Gastroesophageal sphincter (tissue), 4 donors: ENCODE measurements around the gene EPHB2. TPM values are rescaled to one million over a fixed set of nuclear protein-coding genes. Genes with fewer than 3 reads are reported as not detected.
"Not testable (repeated sequence)": the region's sequence is repeated elsewhere in the genome, so short reads cannot be mapped to it uniquely, and the experiment has no call there.

Source experiments
- ATAC-seq: fragments of 150-250 bp; one replicate; pipeline ENCODE4 v1.9.1; 2016; ENCODE audit warnings: mild to moderate bottlenecking, moderate library complexity
- H3K27ac ChIP-seq, 4 donors: fragments of 200-600 bp; sonication (generic) in 3 of 4; 1 replicate in 3 of 4; 2 replicates in 1 of 4; pipeline ENCODE4 v1.5.1; 2016 to 2019
- H3K27me3 ChIP-seq: fragments of 200-600 bp; sonication (generic); one replicate; pipeline ENCODE4 v1.5.1; 2019
- H3K36me3 ChIP-seq, 2 donors: fragments of 200-600 bp; sonication (generic); one replicate each; pipeline ENCODE4 v1.5.1; 2019; ENCODE audit warnings: control low read depth in 1 of 2
- H3K4me1 ChIP-seq, 3 donors: fragments of 200-600 bp; sonication (generic); 1 replicate in 2 of 3; 2 replicates in 1 of 3; pipeline ENCODE4 v1.5.1; 2016 to 2019; ENCODE audit warnings: control low read depth in 2 of 3
- H3K4me3 ChIP-seq, 2 donors: fragments of 200-600 bp; sonication (generic); one replicate each; pipeline ENCODE4 v1.5.1; 2019; ENCODE audit warnings: mild to moderate bottlenecking in 1 of 2, moderate library complexity in 1 of 2
- H3K9me3 ChIP-seq, 3 donors: fragments of 200-600 bp; sonication (generic); one replicate each; pipeline ENCODE4 v1.5.1; 2017 to 2019; ENCODE audit warnings: control low read depth in 2 of 3
- EP300 ChIP-seq: sonication (generic); formaldehyde crosslinking; IDR thresholded peaks from one replicate; pipeline ENCODE4 v1.6.1; 2017; ENCODE audit warnings: antibody characterized with exemption, mild to moderate bottlenecking
- POLR2A ChIP-seq, 2 donors: fragments of 450-650 bp; IDR thresholded peaks; one replicate each; pipeline ENCODE4 v1.6.1; 2017; ENCODE audit warnings: antibody characterized with exemption in 2 of 2, mild to moderate bottlenecking in 2 of 2, moderate library complexity in 1 of 2
- POLR2AphosphoS5 ChIP-seq: sonication (generic); formaldehyde crosslinking; IDR thresholded peaks from one replicate; pipeline ENCODE4 v1.6.1; 2017; ENCODE audit warnings: antibody characterized with exemption
- WGBS, 2 donors: methylation state at CpG; one replicate each; pipeline ENCODE4 v1.1.5; 2018; ENCODE audit warnings: low coverage in 1 of 2; 5-methylcytosine and 5-hydroxymethylcytosine counted together
- total RNA-seq, 4 donors: library from RNA; depleted of rRNA; stranded (reverse); fragments of >200 nt; gene quantifications; one replicate each; pipeline ENCODE4 v1.1.0, GENCODE V29; 2016
- TF ChIP-seq, protein P1 (sequence below), 4 experiments: fragments of 200-600 bp in 2 of 4; fragments of 450-650 bp in 2 of 4; sonication (generic) in 1 of 4; IDR thresholded peaks; one replicate each; pipeline ENCODE4 v1.5.1; 2017 to 2019; ENCODE audit warnings: antibody characterized with exemption in 4 of 4, mild to moderate bottlenecking in 2 of 4, moderate library complexity in 2 of 4

EPHB2 gene
- total RNA-seq, 4 donors from 2014 or later: 2.0 to 5.9 (median 2.6) TPM

GRCh38 chr1:22841860-22842281 is 131.2 kb downstream of the EPHB2 start:
- Histone ChIP-seq H3K27me3 (peaks cover 33% of the 10 kb centered on the region), H3K4me1 (peaks cover 0 to 5% (median 0%) of the 10 kb centered on the region in 3 donors), H3K9me3 (no peaks in the 10 kb centered on the region), H3K4me3 (no peak overlapping the region), H3K36me3 (no peaks in the 10 kb centered on the region), H3K27ac (no peak overlapping the region)
- no peak for ATAC-seq
- TF ChIP-seq EP300: no peak
- no peak for TF ChIP-seq POLR2AphosphoS5
- TF ChIP-seq, protein P1, sequence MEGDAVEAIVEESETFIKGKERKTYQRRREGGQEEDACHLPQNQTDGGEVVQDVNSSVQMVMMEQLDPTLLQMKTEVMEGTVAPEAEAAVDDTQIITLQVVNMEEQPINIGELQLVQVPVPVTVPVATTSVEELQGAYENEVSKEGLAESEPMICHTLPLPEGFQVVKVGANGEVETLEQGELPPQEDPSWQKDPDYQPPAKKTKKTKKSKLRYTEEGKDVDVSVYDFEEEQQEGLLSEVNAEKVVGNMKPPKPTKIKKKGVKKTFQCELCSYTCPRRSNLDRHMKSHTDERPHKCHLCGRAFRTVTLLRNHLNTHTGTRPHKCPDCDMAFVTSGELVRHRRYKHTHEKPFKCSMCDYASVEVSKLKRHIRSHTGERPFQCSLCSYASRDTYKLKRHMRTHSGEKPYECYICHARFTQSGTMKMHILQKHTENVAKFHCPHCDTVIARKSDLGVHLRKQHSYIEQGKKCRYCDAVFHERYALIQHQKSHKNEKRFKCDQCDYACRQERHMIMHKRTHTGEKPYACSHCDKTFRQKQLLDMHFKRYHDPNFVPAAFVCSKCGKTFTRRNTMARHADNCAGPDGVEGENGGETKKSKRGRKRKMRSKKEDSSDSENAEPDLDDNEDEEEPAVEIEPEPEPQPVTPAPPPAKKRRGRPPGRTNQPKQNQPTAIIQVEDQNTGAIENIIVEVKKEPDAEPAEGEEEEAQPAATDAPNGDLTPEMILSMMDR (IDR thresholded peaks at IDR 0.05): no peak
- no peak for TF ChIP-seq POLR2A (IDR thresholded peaks at IDR 0.05)
- WGBS, 2 donors: 43 to 60% methylated on average over 3 to 4 of the region's 8 CpGs

GRCh38 chr1:22843441-22844183 is 133.0 kb downstream of the EPHB2 start:
- not testable (repeated sequence) for H3K9me3 ChIP-seq, ATAC-seq, H3K27ac ChIP-seq, H3K36me3 ChIP-seq, H3K4me1 ChIP-seq, H3K4me3 ChIP-seq
- peaks cover 35% of the 10 kb centered on the region for H3K27me3 ChIP-seq
- 87 to 94% methylated on average over 6 to 11 of the region's 11 CpGs for WGBS, 2 donors

DNA sequence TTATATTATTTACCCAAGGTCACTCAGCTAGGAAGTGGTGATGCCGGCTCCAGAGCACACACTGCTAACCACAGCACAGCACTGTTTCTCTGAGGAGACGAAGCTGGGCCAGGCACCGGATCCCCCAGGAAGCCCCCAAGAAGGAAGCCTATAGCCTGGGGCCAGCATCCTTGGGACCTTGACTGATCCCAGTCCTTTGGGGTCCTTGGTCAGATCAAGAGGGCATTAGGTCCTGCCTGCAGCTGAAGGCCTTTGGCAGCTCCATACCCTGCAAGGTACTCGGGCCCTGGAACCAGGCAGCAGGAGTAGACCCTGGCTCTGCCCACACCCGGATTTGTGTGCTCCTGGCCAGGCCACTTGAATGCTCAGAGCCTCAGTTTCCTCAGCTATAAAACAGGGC is 134.0 kb downstream of the EPHB2 start:
- Histone ChIP-seq H3K27ac (no peak overlapping the region), H3K27me3 (peaks cover 39% of the 10 kb centered on the region), H3K4me3 (no peak overlapping the region), H3K36me3 (no peaks in the 10 kb centered on the region), H3K9me3 (no peaks in the 10 kb centered on the region), H3K4me1 (peaks cover 0 to 5% (median 0%) of the 10 kb centered on the region in 3 donors)
- TF ChIP-seq POLR2AphosphoS5 (no peak), EP300 (no peak), POLR2A (IDR thresholded peaks at IDR 0.05) (no peak)
- TF ChIP-seq, protein P1 (IDR thresholded peaks at IDR 0.05): no peak
- ATAC-seq: no peak
- 83% methylated on average over 1 of the region's 5 CpGs; no CpG with 5 or more reads in 1 of the 2 donors for WGBS, 2 donors

DNA sequence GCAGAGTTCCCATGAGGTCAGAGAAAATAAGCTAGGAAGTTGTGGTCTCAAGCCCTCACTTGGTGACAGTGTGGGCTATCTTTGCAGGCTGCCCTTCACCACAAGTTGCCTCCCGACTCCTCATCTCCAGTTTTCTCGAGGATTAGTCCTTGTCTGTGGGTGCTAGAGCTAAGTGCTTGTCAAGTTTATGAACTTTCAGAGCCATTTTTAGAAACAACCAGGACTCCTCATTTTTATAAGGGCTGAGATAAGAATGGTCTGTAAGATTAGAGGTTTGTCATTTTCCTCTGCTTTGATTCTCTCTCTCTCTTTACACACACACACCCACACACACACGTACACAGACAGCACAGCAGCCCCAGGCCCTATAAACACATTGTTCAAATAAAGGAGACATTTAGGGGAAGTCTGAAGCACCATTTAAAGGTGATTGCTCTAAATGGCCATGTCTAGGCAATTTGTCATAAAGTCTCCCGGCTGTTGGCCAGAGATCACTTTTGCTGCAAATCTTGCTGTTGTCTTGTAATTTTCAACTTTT is 134.8 kb downstream of the EPHB2 start:
- TF ChIP-seq, protein P1 (IDR thresholded peaks at IDR 0.05): no peak
- no peak for TF ChIP-seq POLR2AphosphoS5
- TF ChIP-seq POLR2A (IDR thresholded peaks at IDR 0.05): no peak
- TF ChIP-seq EP300: no peak
- H3K27ac ChIP-seq: no peak overlapping the region
- H3K36me3 ChIP-seq: no peaks in the 10 kb centered on the region
- peaks cover 0 to 5% (median 0%) of the 10 kb centered on the region in 3 donors for H3K4me1 ChIP-seq
- 51 to 59% methylated on average over 4 of the region's 4 CpGs for whole genome bisulfite sequencing, 2 donors
- peaks cover 41% of the 10 kb centered on the region for H3K27me3 ChIP-seq
- no peak for ATAC-seq
- no peaks in the 10 kb centered on the region for H3K9me3 ChIP-seq
- H3K4me3 ChIP-seq: no peak overlapping the region

GRCh38 chr1:22846458-22846857 is 135.8 kb downstream of the EPHB2 start:
- 83% methylated on average over 9 to 11 of the region's 12 CpGs for WGBS, 2 donors

More at GRCh38 chr1:22846458-22846857, 135.8 kb downstream of the EPHB2 start:
- H3K27me3 ChIP-seq: peaks cover 41% of the 10 kb centered on the region
- no peak overlapping the region for H3K27ac ChIP-seq
- H3K4me1 ChIP-seq: peaks cover 0 to 5% (median 0%) of the 10 kb centered on the region in 3 donors
- no peak overlapping the region for H3K4me3 ChIP-seq
- ATAC-seq: no peak
- TF ChIP-seq EP300 (no peak), POLR2A (IDR thresholded peaks at IDR 0.05) (no peak), POLR2AphosphoS5 (no peak)
- TF ChIP-seq, protein P1 (IDR thresholded peaks at IDR 0.05): no peak
- H3K9me3 ChIP-seq: no peaks in the 10 kb centered on the region
- H3K36me3 ChIP-seq: no peaks in the 10 kb centered on the region
